Cardiac fibroblast (primary cell): ENCODE results near the gene CORO2B.

Experiments used
- DNase-seq, 2 donors: peaks; one replicate each; pipeline versions ENCODE4 v3.0.0 to v3.0.0-alpha.2; 2010; ENCODE audit warnings: low read depth in 2 of 2
- H3K4me3 ChIP-seq, 2 donors: replicated peaks in 1 of 2; 1 replicate in 1 of 2; 2 replicates in 1 of 2; pipeline ENCODE4 v1.5.1; 2011; ENCODE audit warnings: low read depth in 2 of 2, low read length in 2 of 2, mild to moderate bottlenecking in 2 of 2, moderate library complexity in 1 of 2
- CTCF ChIP-seq: IDR thresholded peaks from one replicate; pipeline ENCODE4 v1.5.1; 2011; ENCODE audit warnings: low read depth, mild to moderate bottlenecking, low read length, inconsistent platforms

Gene CORO2B

GRCh38 chr15:68683026-68683425 is 104.2 kb downstream of the CORO2B start:
- no peak overlapping the region for H3K4me3 ChIP-seq
- no peak for TF ChIP-seq CTCF
- no peak for DNase-seq

- TF ChIP-seq CTCF, result no peak
- no peak for DNase-seq
- no peak overlapping the region for H3K4me3 ChIP-seq
These were observed 104.8 kb downstream of the CORO2B start for GRCh38 chr15:68683551-68683950.

- no peak overlapping the region for H3K4me3 ChIP-seq
- DNase-seq, result no peak
- TF ChIP-seq CTCF, result no peak
These were observed 105.7 kb downstream of the CORO2B start for GRCh38 chr15:68684476-68684875.

- DNase-seq, result no peak
These were observed 108.4 kb downstream of the CORO2B start for GRCh38 chr15:68687136-68687735.

GRCh38 chr15:68691705-68692104 is 112.9 kb downstream of the CORO2B start:
- no peak overlapping the region for H3K4me3 ChIP-seq
- no peak for DNase-seq
- TF ChIP-seq CTCF, result no peak

More at GRCh38 chr15:68687136-68687735, 108.4 kb downstream of the CORO2B start:
- no peak overlapping the region for H3K4me3 ChIP-seq
- TF ChIP-seq CTCF, result no peak

GRCh38 chr15:68693071-68693470 is 114.3 kb downstream of the CORO2B start:
- H3K4me3 ChIP-seq, result no peak overlapping the region
- DNase-seq, result peak in 1 of 2 donors; percentile 23
- TF ChIP-seq CTCF, result no peak

GRCh38 chr15:68694111-68694510 is 115.3 kb downstream of the CORO2B start:
- TF ChIP-seq CTCF, result no peak
- no peak overlapping the region for H3K4me3 ChIP-seq
- DNase-seq, result no peak
